ENCODE results near the gene IFIH1. TPM values are rescaled to one million over a fixed set of nuclear protein-coding genes. Genes with fewer than 3 reads are reported as not detected.

Gene IFIH1
- 10 to 100 TPM; 17.2 to 23.7 (median 20.8) TPM for total RNA-seq

DNA sequence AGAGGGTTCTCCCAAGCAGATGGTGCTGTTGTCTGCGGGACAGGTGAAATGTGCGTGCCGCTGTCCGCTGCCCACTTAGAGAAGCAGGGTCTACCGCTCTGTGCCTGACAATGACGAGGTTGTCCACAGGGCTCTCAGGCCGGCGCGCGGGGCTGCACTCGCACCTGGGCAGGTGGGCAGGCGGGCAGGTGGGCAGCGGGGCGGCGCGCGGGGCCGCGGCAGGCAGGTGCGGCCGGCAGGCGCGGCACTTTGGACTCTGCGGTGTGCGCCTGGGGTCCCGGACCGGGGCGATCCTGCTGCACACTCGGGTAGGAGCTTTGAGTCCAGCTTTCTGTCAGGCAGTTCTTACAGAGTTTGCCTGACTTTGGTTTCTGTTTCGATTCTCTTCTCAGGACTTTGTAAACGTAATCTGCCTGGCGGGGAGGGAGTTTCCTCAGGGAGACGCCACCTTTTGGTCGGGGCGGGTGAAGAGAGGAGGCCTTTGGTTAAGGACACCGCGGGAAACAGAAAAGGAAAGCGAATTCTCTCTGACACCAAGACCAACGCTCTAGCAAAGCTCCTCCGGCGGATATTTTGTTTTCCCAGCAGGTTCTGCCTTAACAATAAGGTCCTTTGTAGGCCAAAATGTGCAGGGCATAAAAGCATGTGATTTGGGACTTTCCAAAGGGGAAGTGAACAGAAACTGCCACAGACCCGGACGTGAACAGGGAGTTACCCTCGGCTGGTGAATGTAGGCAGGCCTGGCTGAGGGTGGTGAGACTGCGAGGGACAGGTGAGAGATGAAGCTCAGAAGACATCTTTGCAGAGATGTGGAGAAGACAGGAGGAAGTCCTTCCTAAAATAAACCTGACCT is at the start of gene IFIH1:
Gene IFIH1 (minus strand): TSS at position 357 of the 853 bp plus-strand sequence. CDS start 377 bp downstream, outside the sequence.
- peak within 1 kb of the TSS; percentile 89 to 95 (median 94) for H3K27ac ChIP-seq
- DNase-seq, result peak; percentile 84 to 88
- peak within 1 kb of the TSS; percentile 51 to 93 (median 58) for H3K4me3 ChIP-seq (replicated peaks in 1 of 3)
- peaks cover 23 to 25% of the 10 kb centered on the region in 2 donors for H3K4me1 ChIP-seq
- WGBS, 2 donors, result 1% methylated on average over 24 of the region's 45 CpGs
- no peaks in the 10 kb centered on the region for H3K27me3 ChIP-seq
- intact Hi-C loops (cut with DNase I), result no loop called here
- H3K36me3 ChIP-seq, result no peaks in the 10 kb centered on the region
- no peaks in the 10 kb centered on the region for H3K9me3 ChIP-seq
- TF ChIP-seq POLR2A (IDR thresholded peaks at IDR 0.05), result peak in 1 of 2 donors; percentile 67
- TF ChIP-seq, protein P1, sequence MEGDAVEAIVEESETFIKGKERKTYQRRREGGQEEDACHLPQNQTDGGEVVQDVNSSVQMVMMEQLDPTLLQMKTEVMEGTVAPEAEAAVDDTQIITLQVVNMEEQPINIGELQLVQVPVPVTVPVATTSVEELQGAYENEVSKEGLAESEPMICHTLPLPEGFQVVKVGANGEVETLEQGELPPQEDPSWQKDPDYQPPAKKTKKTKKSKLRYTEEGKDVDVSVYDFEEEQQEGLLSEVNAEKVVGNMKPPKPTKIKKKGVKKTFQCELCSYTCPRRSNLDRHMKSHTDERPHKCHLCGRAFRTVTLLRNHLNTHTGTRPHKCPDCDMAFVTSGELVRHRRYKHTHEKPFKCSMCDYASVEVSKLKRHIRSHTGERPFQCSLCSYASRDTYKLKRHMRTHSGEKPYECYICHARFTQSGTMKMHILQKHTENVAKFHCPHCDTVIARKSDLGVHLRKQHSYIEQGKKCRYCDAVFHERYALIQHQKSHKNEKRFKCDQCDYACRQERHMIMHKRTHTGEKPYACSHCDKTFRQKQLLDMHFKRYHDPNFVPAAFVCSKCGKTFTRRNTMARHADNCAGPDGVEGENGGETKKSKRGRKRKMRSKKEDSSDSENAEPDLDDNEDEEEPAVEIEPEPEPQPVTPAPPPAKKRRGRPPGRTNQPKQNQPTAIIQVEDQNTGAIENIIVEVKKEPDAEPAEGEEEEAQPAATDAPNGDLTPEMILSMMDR (IDR thresholded peaks at IDR 0.05), result peak in 3 of 6 experiments; percentile 11 to 24 (median 13)

DNA sequence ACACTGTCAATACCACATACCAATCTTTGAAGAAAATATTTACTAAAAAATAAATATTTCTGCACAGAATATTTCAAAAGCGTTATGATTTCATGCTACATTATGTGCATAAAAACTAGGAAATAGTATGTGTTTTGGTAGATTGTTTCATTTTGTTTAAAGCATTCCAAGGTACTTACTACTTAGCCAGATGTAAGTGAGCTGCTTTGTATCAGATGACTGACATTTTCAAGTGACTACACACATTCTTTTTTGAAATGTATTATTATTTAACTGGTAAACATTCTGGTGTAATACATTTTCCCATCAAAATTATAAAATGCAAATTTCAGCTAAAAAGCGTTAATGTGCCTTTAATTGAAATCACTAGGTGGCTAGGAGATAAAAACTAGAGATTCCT is 46.9 kb upstream of the IFIH1 start:
- no peak for TF ChIP-seq POLR2A (IDR thresholded peaks at IDR 0.05)
- TF ChIP-seq, protein P1 (IDR thresholded peaks at IDR 0.05), result no peak
- WGBS, 2 donors, result 94 to 95% methylated on average over 2 of the region's 2 CpGs
- intact Hi-C loops (cut with DNase I), result no loop called here

DNA sequence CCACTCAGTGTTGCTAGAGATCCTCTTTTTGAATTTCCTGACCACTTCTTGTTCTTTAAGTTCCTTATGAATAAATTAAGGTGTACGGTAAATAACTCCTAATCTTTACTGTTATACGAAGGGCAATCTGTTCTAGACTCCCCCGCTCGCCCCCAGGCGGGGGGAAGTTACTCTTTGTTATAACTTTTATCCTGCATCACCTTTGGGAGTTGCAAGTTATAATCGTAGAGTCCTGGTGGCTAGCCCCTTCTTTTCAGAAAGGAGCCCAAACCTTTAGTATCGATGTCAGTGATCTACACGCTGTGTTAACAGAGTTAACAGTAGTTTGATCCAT is 26.1 kb upstream of the IFIH1 start:
- H3K27ac ChIP-seq, result peak overlapping the region; percentile 55 to 73 (median 72)
- H3K36me3 ChIP-seq, result no peaks in the 10 kb centered on the region
- H3K4me3 ChIP-seq (replicated peaks in 1 of 3), result peak overlapping the region; percentile 79 to 96 (median 87)
- peaks cover 0 to 8% of the 10 kb centered on the region in 2 donors for H3K4me1 ChIP-seq
- intact Hi-C loops (cut with DNase I), result no loop called here
- no peak for DNase-seq
- H3K9me3 ChIP-seq, result no peaks in the 10 kb centered on the region
- no peaks in the 10 kb centered on the region for H3K27me3 ChIP-seq
- no peak for TF ChIP-seq POLR2A (IDR thresholded peaks at IDR 0.05)
- TF ChIP-seq, protein P1 (IDR thresholded peaks at IDR 0.05), result no peak
- 11% methylated on average over 8 of the region's 8 CpGs for WGBS, 2 donors

More for the DNA sequence above, 46.9 kb upstream of the IFIH1 start:
- no peaks in the 10 kb centered on the region for H3K27me3 ChIP-seq
- H3K4me3 ChIP-seq (replicated peaks in 1 of 3), result no peak overlapping the region
- H3K36me3 ChIP-seq, result no peaks in the 10 kb centered on the region
- H3K9me3 ChIP-seq, result no peaks in the 10 kb centered on the region
- DNase-seq, result no peak
- H3K4me1 ChIP-seq, result no peaks in the 10 kb centered on the region
- no peak overlapping the region for H3K27ac ChIP-seq

DNA sequence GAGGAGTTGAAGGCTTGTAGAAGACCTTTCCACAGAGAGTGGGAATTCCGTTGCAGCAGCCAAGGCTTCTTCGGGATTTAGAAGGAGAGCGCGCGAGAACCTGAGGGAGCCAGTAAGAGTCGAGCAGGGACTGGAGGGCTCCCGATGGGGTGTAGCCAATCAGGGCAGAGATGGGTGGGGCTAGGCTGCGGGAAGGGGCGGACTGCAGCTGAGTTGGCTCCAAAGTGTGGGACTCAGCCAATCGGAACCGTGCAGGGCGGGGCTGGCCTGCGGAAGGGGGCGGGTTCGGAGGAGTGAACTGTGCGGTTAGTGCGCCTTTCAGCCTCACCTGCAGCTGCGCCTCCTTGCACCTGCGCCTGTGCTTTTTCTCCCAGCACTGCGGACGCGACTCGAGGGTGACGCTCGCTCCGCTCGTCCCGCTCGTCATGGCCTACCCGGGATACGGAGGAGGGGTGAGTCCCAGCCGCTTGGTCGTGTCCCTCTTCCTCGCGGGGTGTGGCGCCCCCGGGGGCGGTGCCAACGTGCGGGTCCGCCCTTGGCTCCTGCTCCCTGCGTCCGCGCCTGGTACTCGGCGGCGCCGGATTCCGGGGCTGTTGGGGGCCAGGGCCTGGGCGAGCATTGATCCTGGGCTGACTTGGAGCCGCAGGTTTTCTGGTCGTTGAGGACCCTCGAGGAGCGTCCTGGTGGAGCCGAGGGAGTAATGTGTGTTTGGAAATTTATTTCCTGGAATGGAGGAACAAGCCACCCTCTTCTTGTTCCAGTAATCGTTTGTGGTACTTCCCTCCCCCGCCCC is 25.5 kb upstream of the IFIH1 start, which contains the start of gene GCA:
Gene GCA (plus strand): TSS at position 309 of the 793 bp plus-strand sequence. CDS start 117 bp downstream, at position 426.
- TF ChIP-seq, protein P1 (IDR thresholded peaks at IDR 0.05), result peak in 1 of 6 experiments; percentile 17
- TF ChIP-seq POLR2A (IDR thresholded peaks at IDR 0.05), result peak; percentile 3 to 83
- intact Hi-C loops (cut with DNase I), result no loop called here
- peaks cover 0 to 8% of the 10 kb centered on the region in 2 donors for H3K4me1 ChIP-seq
- peak; percentile 98 to 99 for DNase-seq
- peak within 1 kb of the TSS; percentile 55 to 73 (median 72) for H3K27ac ChIP-seq
- H3K36me3 ChIP-seq, result no peaks in the 10 kb centered on the region
- H3K27me3 ChIP-seq, result no peaks in the 10 kb centered on the region
- H3K9me3 ChIP-seq, result no peaks in the 10 kb centered on the region
- H3K4me3 ChIP-seq (replicated peaks in 1 of 3), result peak within 1 kb of the TSS; percentile 79 to 96 (median 87)
- WGBS, 2 donors, result 0 to 1% methylated on average over 24 to 30 of the region's 57 CpGs

Measured in thyroid gland (tissue), 4 donors.